Activated CD8-positive, alpha-beta memory T cell treated with anti-CD3 and anti-CD28 coated beads for 24 hours (primary cell): ENCODE results near the gene DELE1.

Experiments
- DNase-seq: peaks from one replicate; pipeline ENCODE4 v3.0.0-alpha.2; 2020

DELE1 gene

DNA sequence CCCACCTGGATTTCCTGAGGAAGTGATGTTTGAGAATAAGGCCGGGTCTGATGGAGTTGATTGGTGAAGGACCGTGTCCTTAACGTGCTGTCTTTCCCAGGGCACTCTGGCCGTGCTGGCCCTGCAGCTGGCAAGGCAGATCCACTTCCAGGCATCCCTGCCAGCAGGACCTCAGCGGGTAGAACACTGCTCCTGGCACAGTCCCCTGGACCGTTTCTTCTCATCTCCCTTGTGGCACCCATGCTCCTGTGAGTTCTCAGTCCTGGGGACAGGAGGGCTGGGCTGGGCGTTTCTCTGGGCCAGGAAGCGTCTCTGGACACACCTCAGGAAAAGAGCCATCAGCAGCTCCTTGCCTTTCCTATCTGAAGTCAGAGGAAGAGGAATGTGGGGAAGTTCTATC is 4.4 kb downstream of the DELE1 start:
- no peak for DNase-seq

GRCh38 chr5:141929398-141930058 is 5.9 kb downstream of the DELE1 start:
- DNase-seq: no peak

- no peak for DNase-seq
Observed at GRCh38 chr5:141931694-141932093, 8.0 kb downstream of the DELE1 start.

GRCh38 chr5:141933151-141933550 is 9.5 kb downstream of the DELE1 start:
- no peak for DNase-seq

GRCh38 chr5:141934099-141934844 is 10.6 kb downstream of the DELE1 start:
- no peak for DNase-seq

DNA sequence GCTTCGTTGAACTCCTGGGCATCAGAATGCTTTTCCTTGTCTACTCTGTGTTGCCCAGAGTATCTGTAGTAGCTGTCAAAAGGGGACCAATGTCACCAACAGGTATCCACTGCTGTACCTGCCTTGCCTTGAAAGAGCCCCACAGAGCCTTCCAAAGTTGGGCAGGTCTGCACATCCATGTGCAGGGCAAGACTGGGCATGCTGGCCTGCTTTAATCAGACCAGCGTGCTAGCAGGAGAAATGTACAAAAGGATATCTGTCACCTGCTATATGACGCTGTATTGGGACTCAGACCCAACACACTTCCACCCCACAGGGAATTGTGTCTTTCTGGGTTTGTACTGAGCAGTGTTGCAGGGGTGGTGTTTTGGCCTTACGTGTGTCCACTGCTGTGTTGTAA is 11.9 kb downstream of the DELE1 start:
- no peak for DNase-seq

GRCh38 chr5:141940695-141941271 is 17.1 kb downstream of the DELE1 start:
- DNase-seq: no peak

- DNase-seq: no peak
Observed at GRCh38 chr5:141941307-141941706, 17.6 kb downstream of the DELE1 start.

- DNase-seq: no peak
Observed at GRCh38 chr5:141941779-141942178, 18.1 kb downstream of the DELE1 start.

DNA sequence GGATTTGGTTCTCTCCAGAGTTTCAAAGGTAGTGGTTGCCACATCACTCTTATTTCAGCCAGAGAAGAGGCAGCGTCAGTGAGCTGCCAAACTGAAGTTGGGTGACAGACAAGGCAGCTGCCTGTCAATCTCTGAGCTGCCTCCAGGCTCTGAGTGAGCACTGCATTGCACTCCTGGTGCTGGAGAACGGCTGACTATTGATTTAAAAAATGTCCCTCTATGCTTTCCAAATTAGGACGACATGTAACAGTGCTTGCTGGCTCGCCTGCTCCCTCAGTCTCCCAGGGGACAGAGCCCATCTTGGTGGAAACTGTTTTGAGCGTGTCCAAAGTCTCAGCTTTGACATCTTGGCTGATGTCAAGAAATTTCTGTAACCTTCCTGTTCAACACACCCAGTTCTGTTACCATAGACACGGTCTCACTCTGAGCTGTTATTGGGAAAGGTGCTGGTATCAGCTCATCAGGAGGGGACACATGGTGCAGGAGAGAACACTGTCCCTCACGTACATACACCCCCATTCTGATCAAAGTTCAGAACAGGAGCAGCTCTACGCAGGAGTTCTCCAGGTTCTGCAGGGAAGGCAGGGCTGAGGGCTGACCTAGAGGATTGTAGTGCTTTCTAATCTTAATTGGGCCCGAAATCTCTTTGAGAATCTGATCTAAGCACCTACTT is 18.6 kb downstream of the DELE1 start:
- DNase-seq: no peak

DNA sequence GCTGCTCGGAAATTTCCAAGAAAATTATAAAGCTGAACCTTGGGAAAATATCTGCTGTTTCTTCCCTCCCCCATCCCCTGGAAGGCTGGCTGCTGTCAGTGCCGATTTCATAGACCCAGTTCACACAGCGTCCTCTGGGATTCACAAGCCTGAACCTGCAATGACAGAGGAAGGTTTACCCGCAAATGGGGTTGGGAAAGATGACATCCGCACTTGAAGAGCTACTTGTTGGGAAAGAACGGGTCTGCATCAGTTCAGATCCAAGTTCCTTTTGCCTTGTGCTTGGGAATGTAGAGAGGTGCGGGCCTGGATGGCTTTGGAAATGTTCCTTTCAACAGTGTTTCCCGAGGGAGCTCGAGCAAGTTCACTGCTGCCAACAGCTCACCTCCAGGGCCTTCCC is 20.4 kb downstream of the DELE1 start:
- DNase-seq: no peak

- DNase-seq: no peak
Observed at GRCh38 chr5:141945511-141946051, 21.9 kb downstream of the DELE1 start.

- DNase-seq: no peak
Observed at GRCh38 chr5:141947316-141947715, 23.6 kb downstream of the DELE1 start.

- no peak for DNase-seq
Observed at GRCh38 chr5:141948812-141949211, 25.1 kb downstream of the DELE1 start.

DNA sequence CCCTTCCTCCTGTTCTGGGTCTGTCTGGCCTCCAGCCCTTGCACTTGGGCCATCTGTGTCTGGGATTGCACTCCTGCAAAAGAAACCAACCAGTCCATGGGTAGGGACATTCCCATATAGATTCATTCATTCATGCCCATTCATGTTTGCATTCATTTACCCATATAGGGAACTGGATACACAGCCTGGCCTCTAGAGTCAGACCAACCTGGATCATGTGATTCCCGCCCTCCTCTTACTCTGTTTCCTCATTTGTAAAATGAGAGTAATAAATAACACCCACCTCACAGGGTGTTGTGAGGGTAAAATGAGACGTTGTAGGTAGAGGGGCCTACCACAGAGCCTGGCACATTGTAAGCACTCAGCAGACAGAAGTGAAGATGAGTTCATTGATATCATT is 25.8 kb downstream of the DELE1 start:
- DNase-seq: no peak

DNA sequence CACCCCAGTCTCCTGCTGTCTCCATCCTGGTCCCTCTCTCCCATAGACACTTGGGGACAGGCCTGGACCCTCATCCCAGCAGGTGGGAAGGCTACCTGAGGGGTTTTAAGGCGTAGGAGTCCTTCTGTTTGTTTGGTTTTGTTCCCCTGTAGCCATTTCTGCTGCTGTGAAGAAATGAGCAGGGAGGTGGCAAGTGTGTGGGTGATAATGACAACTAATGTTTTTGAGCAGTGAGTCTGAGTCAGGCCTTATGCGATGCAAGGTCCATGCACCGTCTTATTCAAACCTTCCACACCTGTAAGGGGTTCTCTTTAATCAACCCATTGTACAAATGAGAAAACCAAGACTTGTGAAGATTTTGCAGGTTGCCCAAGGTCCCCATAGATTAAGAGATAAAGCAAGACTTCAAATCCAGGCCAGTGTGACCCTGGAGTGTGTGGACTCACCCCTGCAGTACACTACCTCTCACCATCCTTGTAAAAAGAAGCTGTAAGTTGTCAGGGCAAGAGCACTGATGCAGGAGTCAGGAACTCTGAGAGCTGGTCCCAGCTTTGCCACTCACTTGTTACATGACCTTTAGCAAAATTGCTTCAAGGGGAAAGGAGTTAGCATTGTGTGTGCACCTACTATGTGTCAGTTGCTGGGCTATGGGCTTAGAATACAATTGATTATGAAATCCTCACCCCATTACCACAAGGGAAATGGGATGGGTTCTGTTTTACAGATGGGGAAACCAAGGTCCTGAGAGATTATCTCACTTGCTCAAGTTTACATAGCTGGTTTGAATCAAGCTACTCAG is 26.7 kb downstream of the DELE1 start:
- DNase-seq: no peak

DNA sequence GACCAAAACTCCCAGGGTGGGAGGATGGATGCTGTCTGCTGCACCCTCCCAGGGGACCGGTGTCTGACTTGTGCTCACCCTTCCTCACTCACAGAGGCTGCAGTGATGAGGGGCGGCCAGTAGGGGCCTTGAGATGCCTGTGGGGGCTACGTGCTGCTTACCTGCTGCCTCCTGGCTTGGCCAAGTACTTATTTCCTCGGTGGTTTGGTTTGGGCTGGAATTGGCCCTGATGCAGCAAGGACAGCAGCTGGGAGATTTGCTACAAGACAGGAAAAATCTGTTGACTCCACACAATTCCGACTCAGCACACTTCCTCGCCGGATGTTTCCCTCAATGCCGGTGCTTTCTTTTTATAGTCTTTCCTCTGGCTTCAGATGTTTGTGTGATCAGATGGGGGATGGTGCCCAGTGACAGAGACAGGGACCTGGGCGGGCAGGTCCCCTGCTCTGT is 27.7 kb downstream of the DELE1 start:
- no peak for DNase-seq

- no peak for DNase-seq
Observed at GRCh38 chr5:141952020-141952419, 28.3 kb downstream of the DELE1 start.

GRCh38 chr5:141954194-141954593 is 30.5 kb downstream of the DELE1 start:
- DNase-seq: no peak

DNA sequence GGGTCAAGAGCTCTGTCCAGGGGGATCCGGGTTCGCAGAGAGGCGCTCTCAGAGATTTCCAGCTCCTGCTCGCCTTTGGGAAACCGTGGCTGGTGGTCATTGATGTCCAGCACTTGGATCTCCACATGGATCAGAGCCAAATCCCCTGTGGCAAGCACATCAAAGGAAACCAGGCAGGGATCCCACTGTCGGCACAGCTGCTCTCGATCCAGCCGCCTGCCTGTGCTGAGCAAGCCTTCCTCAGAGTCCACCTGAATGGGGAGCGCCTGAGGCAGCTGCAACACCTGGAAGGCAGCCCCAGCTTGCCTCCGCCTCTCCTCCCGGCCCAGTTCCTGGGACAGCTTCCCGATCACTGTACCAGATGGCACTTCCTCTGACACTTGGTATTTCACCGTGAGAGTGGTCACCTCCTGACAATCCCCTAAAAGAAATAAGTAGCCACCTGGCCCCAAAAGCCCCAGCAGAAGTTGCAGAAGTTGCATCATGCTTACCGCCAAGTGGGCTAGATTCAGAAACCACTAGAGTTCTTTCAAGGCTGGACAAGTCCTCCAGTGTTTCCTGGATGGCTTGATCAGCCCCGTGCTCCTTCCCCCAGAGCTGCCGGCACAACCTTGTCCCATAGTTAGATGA is 33.8 kb downstream of the DELE1 start:
- no peak for DNase-seq

DNA sequence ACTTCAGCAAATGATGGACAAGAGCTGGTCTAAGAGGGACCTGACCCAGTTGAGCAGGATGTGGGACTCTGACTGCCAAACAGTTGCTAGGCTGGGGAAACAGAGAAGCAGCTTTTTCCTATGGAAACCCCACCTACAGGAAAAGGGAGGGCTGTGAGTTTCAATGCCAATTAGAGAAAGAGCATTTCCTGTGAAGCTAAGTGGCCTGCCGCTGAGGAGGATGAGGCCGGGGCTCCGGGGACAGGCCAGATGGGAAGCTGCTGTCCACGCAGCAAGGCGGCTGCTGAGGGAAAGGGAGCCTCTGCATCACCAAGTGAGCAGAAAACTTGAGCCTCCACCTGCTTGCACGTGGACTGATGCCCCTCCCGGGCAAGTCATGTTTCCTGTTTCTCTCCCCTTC is 34.4 kb downstream of the DELE1 start, which contains the start of gene PCDH12:
PCDH12 (minus strand) TSS at position 90 of the 400 bp plus-strand sequence. CDS start 351 bp downstream, outside the sequence.
- no peak for DNase-seq
